Measurements from ENCODE around the gene MASP2. TPM values are rescaled to one million over a fixed set of nuclear protein-coding genes. Genes with fewer than 3 reads are reported as not detected.
A peak's percentile ranks its signal among the peaks of the same experiment; 100 is the strongest.

MASP2 gene
- total RNA-seq, 1 donor from 2014 or later: not detected

DNA sequence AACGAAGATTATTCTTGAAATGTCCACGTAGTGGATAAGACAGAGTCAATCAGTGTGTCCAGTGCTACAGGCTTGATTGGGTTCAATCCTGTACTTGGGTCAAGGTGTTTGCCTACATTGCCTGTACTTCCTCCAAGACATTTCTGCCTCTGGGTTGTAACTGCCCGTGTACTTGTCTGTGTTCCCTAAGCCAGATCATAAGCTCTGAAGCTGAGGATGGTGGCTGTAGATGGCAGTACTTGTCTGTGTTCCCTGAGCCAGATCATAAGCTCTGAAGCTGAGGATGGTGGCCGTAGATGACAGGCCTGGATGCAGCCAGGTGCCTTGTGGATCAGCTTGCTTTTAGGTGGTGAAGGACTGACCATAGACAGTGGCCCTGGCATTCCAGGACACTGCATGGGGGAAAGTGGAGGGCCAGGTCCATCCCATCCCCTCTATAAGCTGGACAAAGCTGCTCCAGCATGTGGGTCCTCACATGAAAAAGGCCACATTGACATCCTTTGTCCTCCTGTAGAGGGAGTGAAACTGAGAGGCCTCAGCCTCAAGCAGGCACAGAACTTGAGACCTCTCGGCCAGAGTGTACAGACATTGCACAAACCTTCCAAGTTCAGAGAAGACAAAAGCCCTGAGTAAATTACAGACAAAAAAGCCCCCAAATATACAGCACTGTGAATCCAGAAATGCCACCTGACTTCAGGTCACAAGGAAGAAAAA is 14.8 kb upstream of the MASP2 start:
- no peak overlapping the region for H3K4me3 ChIP-seq (ENCODE audit: low read depth, low read length)
- no peak for DNase-seq (ENCODE audit: low read depth)
- TF ChIP-seq, protein P1, sequence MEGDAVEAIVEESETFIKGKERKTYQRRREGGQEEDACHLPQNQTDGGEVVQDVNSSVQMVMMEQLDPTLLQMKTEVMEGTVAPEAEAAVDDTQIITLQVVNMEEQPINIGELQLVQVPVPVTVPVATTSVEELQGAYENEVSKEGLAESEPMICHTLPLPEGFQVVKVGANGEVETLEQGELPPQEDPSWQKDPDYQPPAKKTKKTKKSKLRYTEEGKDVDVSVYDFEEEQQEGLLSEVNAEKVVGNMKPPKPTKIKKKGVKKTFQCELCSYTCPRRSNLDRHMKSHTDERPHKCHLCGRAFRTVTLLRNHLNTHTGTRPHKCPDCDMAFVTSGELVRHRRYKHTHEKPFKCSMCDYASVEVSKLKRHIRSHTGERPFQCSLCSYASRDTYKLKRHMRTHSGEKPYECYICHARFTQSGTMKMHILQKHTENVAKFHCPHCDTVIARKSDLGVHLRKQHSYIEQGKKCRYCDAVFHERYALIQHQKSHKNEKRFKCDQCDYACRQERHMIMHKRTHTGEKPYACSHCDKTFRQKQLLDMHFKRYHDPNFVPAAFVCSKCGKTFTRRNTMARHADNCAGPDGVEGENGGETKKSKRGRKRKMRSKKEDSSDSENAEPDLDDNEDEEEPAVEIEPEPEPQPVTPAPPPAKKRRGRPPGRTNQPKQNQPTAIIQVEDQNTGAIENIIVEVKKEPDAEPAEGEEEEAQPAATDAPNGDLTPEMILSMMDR (conservative IDR thresholded peaks at IDR 0.05; ENCODE audit: low read depth, low read length): no peak

- TF ChIP-seq, protein P1 (conservative IDR thresholded peaks at IDR 0.05; ENCODE audit: low read depth, low read length): no peak
- peak within 1 kb of the TSS; percentile 94 for H3K4me3 ChIP-seq (ENCODE audit: low read depth, low read length)
- DNase-seq (ENCODE audit: low read depth): no peak
Observed at GRCh38 chr1:11059968-11060830, 13.2 kb upstream of the MASP2 start, which contains the start of gene SRM. TSS of gene SRM (minus strand) at chr1:11060018. CDS start at chr1:11059943, 75 bp downstream.

DNA sequence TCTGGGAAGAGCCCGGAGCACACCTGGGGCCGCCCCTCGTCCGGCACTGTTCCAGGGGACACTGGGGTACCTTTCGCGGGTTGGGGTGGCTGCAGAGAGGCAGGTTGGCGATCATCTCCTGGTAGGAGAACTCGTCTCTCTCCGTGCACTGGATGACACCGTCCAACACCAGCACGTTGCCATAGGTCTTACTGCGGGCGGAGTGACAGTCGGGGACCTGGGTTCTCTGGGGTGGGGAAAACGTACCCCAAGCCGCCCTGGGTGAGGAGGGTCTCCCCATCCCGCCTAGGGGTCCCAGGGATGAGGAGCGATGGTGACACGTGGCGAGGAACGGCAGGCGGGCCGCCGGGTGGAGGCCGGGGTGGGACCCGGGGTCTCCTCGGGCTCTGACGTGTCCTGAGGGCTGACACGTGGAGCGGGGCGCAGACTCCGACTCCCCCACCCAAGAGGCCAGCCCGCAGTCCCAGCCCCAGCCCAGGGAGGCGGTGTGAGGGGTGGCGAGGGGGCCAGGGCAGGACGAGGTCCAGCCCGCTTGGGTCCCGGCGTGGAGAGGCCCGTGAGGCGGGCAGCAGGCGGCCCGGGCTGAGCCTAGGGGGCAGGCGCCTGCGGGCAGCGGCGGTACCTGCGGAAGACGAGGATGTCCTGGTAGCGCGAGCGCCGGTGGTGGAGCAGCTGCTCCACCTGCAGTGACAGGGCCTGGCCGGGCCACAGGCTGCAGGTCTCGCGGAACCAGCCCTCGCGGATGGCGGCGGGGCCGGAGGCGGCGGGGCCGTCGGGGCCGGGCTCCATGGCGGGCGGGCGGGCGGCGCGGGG is 12.3 kb upstream of the MASP2 start:
- H3K4me3 ChIP-seq (ENCODE audit: low read depth, low read length): peak overlapping the region; percentile 94
- no peak for DNase-seq (ENCODE audit: low read depth)
- TF ChIP-seq, protein P1 (conservative IDR thresholded peaks at IDR 0.05; ENCODE audit: low read depth, low read length): no peak

GRCh38 chr1:11058595-11059154 is 11.6 kb upstream of the MASP2 start:
- TF ChIP-seq, protein P1 (conservative IDR thresholded peaks at IDR 0.05; ENCODE audit: low read depth, low read length): no peak
- H3K4me3 ChIP-seq (ENCODE audit: low read depth, low read length): peak overlapping the region; percentile 94
- no peak for DNase-seq (ENCODE audit: low read depth)

- no peak overlapping the region for H3K4me3 ChIP-seq (ENCODE audit: low read depth, low read length)
- TF ChIP-seq, protein P1 (conservative IDR thresholded peaks at IDR 0.05; ENCODE audit: low read depth, low read length): no peak
- no peak for DNase-seq (ENCODE audit: low read depth)
Observed at GRCh38 chr1:11058026-11058425, 11.0 kb upstream of the MASP2 start.

GRCh38 chr1:11057477-11057876 is 10.4 kb upstream of the MASP2 start:
- TF ChIP-seq, protein P1 (conservative IDR thresholded peaks at IDR 0.05; ENCODE audit: low read depth, low read length): no peak

More at GRCh38 chr1:11057477-11057876, 10.4 kb upstream of the MASP2 start:
- H3K4me3 ChIP-seq (ENCODE audit: low read depth, low read length): no peak overlapping the region
- no peak for DNase-seq (ENCODE audit: low read depth)
